SU-DHL-6 (cell line): Measurements from ENCODE around the gene GRID2.

ENCODE experiments used
- EZH2phosphoT487 ChIP-seq: fragments of 200-600 bp; sonication (generic), shearing (Covaris generic); conservative IDR thresholded peaks from 2 replicates; pipeline ENCODE4 v1.6.1; 2018; ENCODE audit warnings: mild to moderate bottlenecking, antibody characterized with exemption, low read length, moderate library complexity, mixed read lengths
- TF ChIP-seq, protein P1 (sequence below): fragments of 200-600 bp; sonication (generic); IDR thresholded peaks from one replicate; pipeline ENCODE4 v1.5.1; 2017; ENCODE audit warnings: antibody characterized with exemption, mild to moderate bottlenecking, low read length, moderate library complexity; ENCODE audit not compliant: insufficient read depth, poor library complexity, severe bottlenecking

GRCh38 chr4:92253986-92254671, 49.6 kb upstream of the GRID2 start:
- TF ChIP-seq, protein P1, sequence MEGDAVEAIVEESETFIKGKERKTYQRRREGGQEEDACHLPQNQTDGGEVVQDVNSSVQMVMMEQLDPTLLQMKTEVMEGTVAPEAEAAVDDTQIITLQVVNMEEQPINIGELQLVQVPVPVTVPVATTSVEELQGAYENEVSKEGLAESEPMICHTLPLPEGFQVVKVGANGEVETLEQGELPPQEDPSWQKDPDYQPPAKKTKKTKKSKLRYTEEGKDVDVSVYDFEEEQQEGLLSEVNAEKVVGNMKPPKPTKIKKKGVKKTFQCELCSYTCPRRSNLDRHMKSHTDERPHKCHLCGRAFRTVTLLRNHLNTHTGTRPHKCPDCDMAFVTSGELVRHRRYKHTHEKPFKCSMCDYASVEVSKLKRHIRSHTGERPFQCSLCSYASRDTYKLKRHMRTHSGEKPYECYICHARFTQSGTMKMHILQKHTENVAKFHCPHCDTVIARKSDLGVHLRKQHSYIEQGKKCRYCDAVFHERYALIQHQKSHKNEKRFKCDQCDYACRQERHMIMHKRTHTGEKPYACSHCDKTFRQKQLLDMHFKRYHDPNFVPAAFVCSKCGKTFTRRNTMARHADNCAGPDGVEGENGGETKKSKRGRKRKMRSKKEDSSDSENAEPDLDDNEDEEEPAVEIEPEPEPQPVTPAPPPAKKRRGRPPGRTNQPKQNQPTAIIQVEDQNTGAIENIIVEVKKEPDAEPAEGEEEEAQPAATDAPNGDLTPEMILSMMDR = no peak
- no peak for TF ChIP-seq EZH2phosphoT487
